GM19372 (cell line): ENCODE results near the gene RGL3.
"Not testable (repeated sequence)": the region's sequence is repeated elsewhere in the genome, so short reads cannot be mapped to it uniquely, and the experiment has no call there.

Source experiments
- ATAC-seq: cut with Tn5 transposase; IDR thresholded peaks from one replicate; pipeline ENCODE4 v1.9.1; 2021; ENCODE audit warnings: mild to moderate bottlenecking, low read depth, moderate library complexity; ENCODE audit not compliant: unreplicated experiment

Gene RGL3, protein sequence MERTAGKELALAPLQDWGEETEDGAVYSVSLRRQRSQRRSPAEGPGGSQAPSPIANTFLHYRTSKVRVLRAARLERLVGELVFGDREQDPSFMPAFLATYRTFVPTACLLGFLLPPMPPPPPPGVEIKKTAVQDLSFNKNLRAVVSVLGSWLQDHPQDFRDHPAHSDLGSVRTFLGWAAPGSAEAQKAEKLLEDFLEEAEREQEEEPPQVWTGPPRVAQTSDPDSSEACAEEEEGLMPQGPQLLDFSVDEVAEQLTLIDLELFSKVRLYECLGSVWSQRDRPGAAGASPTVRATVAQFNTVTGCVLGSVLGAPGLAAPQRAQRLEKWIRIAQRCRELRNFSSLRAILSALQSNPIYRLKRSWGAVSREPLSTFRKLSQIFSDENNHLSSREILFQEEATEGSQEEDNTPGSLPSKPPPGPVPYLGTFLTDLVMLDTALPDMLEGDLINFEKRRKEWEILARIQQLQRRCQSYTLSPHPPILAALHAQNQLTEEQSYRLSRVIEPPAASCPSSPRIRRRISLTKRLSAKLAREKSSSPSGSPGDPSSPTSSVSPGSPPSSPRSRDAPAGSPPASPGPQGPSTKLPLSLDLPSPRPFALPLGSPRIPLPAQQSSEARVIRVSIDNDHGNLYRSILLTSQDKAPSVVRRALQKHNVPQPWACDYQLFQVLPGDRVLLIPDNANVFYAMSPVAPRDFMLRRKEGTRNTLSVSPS

DNA sequence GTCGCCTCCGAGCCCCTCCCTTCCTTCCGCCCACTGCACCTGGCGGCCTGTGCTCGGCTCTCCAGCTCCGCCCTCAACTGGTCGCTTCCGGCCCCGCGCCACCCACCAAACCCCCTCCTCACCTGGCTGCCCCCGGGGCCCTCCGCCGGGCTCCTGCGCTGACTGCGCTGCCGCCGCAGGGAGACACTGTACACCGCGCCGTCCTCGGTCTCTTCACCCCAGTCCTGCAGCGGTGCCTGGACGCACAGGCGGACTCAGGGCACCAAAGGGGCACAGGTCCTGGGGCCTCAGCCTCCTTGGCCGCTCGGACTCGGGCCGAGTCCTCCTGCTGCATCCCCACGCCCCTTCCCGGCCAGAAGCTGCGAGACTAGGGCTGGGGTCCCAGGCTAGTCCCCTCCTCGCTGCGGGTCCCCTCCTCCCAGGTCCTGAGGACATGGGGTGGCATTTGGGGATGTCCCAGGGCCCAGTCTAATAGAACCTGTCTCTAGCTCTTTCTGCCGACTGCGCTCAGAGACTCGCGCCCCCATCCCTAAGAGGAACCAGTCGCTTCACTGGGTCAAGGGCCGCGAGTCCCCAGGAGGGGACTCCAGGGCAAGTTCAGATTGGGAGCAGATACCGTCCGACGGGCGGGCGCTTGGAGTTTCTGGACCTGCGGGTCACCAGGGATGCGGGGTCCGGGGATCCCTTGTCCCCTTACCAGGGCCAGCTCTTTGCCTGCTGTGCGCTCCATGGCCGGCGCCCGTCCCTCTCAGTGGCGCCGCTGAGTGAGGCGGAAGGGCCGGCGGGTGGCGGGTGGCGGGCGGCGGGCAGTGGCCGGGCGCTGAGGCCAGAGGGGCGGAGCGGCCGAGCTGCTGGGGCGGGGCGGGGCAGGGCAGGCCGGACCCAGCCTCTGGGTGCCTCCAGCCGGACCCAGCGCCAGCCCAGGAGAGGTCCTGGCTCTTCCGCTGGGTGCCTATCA is at the start of gene RGL3:
Gene RGL3 (minus strand): TSS at position 766 of the 958 bp plus-strand sequence. CDS start 36 bp downstream, at position 730.
- no peak for ATAC-seq

- ATAC-seq, result not testable (repeated sequence)
These were observed 49.2 kb upstream of the RGL3 start for GRCh38 chr19:11468266-11468845.

DNA sequence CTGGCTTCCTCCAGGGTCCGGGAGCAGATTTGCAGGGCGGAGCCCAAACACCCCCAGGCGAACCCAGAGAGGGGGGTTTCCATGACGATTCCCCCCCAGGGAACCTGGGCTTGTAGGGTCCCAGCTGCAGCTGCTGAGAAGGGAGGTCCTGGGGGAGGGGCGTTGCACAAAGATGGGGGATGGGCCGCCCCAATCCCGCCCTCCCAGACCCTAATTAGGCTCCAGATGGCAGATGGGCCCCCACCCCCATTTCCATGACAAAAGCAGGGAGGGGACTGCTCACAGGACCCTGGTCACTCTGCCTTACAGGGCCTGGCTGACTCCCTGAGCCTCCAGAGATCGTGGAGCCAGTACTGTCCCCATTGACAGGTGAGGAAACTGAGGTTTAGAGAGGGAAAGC is 46.5 kb upstream of the RGL3 start:
- no peak for ATAC-seq

DNA sequence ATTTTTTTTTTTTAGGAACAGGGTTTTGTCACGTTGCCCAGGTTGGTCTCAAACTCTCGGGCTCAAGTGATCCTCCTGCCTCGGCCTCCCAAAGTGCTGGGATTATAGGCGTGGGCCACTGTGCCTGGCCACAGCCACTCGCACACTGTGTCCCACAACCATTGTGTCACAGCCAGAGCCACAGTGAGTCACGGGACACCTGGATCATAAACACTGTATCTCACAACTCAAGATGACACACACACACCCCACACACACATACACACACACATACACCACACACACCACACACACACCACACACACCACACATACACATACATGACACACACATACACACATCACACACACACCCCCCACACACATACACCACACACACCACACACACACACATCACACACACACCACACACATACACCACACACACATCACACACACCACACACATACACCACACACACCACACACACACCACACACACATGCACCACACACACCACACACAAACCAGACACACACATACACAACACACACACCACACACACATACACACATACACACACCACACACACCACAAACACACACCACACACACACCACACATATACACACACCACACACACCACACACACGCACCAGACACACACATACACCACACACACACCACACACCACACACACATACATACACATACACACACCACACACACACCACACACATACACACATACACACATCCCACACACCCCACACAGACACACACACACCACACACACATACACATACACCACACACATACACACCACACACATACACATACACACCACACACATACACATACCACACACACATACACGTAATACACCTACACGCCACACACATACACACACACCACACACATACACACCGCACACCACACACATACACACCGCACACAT is 45.5 kb upstream of the RGL3 start:
- ATAC-seq, result no peak

DNA sequence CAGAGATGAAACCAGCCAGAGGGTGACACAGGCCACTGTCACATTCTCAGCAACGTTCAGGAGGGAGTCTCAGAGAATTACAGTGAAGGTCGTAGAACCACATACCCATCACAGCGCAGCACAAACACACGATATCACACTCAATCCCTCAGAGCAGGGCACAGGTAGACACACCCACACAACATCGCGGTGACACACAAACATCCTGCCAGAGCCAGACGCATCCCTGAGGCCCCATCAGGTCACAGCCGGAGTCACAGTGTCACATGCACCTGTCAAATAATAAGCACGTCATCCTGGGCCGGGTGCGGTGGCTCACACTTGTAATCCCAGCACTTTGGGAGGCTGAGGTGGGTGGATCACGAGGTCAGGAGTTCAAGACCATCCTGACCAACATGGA is 44.3 kb upstream of the RGL3 start:
- ATAC-seq, result no peak

DNA sequence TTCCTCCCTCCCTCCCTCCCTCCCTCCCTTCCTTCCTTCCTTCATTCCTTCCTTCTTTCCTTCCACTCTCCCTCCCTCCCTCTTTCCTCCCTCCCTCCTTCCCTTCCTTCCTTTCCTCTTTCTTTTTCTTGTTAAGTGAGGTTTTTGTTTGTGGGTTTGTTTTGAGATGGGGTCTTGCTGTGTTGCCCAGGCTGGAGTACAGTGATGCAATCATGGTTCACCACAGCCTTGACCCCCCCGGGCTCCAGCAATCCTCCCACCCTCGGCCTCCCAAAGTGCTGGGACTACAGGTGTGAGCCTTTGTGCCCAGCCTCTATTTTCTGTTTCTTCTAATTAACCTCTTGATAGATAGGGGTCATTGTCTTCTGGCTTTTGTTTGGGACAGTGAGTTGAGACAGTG is 42.3 kb upstream of the RGL3 start:
- ATAC-seq, result no peak

GRCh38 chr19:11460207-11460606 is 41.1 kb upstream of the RGL3 start:
- ATAC-seq, result no peak

- ATAC-seq, result not testable (repeated sequence)
These were observed 39.8 kb upstream of the RGL3 start for GRCh38 chr19:11458912-11459311.

DNA sequence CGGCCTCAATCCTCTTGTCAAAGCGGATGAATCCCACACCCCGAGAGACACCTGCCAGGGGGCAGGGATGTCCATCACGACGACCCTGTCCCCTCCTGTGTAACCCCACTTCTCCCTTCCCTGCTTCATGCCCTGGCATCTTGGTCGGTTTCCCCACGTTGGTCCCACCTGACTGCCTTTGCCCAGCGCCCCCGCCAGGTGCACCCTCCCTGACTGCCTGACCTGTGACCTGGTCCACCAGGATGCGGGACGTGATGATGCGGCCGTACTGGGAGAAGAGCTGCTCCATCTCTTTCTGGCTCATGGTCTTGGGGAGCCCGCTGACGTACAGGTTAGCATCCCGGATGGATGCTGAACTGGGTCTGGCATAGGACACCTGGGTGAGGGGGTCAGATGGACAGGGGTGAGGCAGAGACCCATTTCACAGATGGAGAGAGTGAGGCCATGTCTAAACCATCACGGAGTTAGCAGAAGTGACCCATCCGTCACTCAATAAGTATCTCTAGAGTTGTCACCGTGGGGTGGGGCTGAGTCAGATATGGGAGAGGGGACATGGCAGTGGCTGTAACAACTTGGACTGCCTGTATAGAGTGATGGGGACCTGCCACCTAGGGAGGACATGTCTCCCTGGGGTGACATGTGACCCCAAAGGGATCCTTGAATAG is 39.3 kb upstream of the RGL3 start:
- no peak for ATAC-seq

- no peak for ATAC-seq
These were observed 38.7 kb upstream of the RGL3 start for GRCh38 chr19:11457831-11458230.

DNA sequence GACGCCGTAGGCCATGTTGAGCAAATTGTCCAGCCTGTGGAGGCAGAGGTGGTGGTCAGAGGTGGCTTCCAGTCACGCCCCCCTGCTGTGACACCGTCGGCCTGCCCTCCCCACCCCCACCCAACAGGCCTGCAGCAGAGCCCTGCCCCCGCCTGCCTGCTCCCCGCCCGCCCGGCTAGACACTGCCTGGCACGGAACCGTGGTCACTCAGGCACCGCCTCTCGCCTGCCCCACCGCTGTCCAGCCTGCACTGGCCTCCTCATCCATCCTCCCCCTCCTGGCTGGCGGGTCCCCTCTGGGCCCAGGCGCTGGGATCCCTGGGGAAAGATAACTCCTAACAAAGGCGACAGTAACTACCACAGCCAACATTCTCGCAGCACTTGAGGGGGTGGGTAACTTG is 38.0 kb upstream of the RGL3 start:
- ATAC-seq, result no peak

- ATAC-seq, result no peak
These were observed 37.5 kb upstream of the RGL3 start for GRCh38 chr19:11456659-11457058.

DNA sequence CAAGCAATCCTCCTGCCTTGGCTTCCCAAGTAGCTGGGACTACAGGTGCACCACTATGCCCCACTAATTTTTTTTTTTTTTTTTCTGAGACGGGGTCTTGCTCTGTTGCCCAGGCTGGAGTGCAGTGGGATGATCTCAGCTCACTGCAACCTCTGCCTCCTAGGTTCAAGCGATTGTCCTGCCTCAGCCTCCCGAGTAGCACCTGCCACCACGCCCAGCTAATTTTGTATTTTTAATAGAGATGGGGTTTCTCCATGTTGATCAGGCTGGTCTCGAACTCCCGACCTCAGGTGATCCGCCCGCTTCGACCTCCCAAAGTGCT is 36.1 kb upstream of the RGL3 start:
- not testable (repeated sequence) for ATAC-seq

DNA sequence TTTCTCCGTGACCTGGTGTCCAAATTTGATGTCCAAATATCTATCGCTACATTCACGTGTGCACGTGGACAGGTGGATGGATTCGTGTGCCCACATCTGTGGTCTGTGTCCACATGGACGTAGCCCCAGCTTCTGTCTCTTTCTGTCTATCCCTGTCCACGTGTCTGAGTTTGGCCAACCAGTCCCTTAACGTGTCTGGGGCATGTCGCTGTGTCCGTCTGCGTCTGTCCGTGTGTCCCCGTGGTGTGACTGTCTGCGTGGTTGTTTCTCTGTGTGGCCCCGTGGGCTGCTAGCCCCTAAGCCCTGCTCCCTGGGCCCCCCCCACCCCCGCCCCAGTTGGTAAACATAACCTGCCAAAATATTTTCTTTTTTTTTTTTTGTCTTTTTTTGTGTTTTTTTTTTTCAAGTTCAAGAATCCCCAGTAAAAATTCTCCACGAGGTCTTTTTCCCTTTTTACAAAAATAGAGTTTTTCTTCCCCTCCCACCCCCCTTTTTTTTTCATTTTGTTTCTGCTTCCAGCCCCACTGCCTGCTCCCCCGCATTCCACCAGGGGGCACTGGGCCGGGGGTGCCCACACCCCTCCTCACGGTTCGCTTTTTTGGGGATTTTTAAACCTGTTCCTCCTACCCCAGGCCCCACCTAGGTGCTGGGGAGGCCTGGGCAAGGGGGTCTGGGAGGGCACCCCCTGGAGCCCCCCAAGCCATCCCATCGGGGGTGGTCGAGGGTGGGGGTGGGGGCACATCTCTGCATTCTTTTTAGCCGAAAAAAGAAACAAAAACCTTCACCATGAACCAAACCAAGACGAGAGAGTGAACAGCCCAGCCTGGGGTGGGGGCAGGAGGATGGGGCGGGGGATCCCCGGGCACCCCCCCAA is 34.6 kb upstream of the RGL3 start:
- no peak for ATAC-seq

DNA sequence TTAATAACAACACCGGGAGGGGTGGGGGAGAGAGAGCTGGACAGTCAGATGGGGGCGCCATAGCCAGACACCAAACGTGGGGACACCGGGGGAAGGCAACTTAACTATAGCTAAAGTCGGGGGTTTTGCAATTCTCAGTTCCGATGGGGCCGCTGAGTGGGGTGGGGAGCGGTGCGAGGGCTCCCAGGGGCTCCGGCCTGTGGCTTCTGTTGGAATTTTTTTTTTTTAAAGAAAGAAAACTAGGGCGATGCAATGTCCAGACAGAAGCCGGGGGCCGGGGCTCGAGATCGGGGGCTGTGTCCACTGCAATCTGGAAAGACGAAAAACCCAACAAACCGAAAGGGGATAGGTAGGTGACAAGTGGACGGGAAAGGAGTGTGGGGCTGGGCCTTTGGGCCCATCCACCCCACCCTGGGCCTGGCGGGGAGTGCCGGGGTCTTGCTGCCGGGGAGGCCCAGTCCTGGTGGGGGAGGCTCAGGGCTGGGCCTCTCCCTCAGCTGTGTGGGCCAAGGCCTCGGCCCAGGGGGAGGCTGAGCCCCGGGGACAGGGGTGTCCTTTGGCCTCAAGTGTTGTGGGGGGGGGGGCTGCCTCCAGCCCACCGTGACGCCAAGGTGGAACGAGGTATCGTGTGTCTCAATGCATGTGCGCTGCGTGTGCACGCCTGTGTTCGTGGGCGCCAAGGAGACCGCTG is 33.7 kb upstream of the RGL3 start:
- no peak for ATAC-seq

DNA sequence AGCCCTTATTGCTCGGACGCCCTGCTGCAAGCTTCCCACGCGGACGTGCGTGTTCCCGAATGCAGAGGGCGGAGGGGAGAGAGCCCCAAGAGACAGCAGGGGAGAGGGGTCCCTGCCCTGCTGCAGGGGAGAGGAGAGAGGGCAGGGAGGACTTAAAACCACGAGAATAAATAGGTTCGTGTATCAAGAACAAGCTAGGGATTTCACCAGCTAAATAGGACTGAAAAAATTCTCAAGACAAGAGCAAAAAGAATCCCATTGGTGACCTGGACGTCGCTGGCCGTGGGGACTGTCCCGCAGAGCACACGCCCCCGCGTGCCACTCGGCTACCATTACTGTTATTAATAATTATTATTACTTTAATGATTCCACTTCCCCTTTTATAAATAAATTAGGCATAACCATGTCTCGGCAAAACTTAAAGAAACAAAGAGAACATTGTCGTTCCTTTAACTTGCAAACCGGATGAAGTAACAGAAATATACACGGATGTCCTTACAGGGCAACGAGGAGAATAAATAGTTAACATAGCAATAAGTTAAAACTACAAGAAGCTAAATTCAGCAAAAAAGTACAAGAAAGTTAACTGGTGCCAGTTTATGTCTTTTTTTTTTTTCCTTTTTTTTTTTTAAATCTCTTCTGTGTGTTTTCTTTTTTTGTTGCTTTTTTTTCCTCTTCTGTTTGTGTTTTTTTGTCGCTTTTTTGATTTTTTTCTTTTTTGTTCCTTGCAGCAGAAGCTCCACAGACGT is 32.9 kb upstream of the RGL3 start:
- no peak for ATAC-seq
